HEK293T (cell line): ENCODE data around the gene METTL21C.

Experiments used
- CTCF ChIA-PET: fragments of 350-600 bp; formaldehyde crosslinking; extraction: SDS; loops from one replicate; lab custom pipeline; 2021; ENCODE audit warnings: antibody characterized with exemption, inconsistent platforms; lab: Yijun Ruan, JAX
- POLR2A ChIA-PET: fragments of 350-600 bp; formaldehyde crosslinking; extraction: SDS; loops from one replicate; lab custom pipeline; 2020; ENCODE audit warnings: antibody characterized with exemption, inconsistent platforms; lab: Yijun Ruan, JAX
- DNase-seq: peaks from one replicate; pipeline ENCODE4 v3.0.0; 2012; ENCODE audit warnings: mixed read lengths; ENCODE audit errors: extremely low spot score
- ARNT ChIP-seq: fragments of 450-650 bp; IDR thresholded peaks from 2 replicates; pipeline ENCODE4 v1.6.1; 2017; ENCODE audit warnings: mild to moderate bottlenecking
- BHLHE40 ChIP-seq: fragments of 450-650 bp; IDR thresholded peaks from 2 replicates; pipeline ENCODE4 v1.6.1; 2016; ENCODE audit warnings: mild to moderate bottlenecking, moderate library complexity, borderline replicate concordance
- CTBP1 ChIP-seq: fragments of 450-650 bp; IDR thresholded peaks from 2 replicates; pipeline ENCODE4 v1.6.1; 2016; ENCODE audit warnings: borderline replicate concordance
- ELF4 ChIP-seq: fragments of 450-650 bp; IDR thresholded peaks from 2 replicates; pipeline ENCODE4 v1.6.1; 2017; ENCODE audit warnings: antibody characterized with exemption
- FOXA1 ChIP-seq: fragments of 450-650 bp; IDR thresholded peaks from 2 replicates; pipeline ENCODE4 v1.6.1; 2016; ENCODE audit warnings: mild to moderate bottlenecking
- FOXK2 ChIP-seq: fragments of 450-650 bp; IDR thresholded peaks from 2 replicates; pipeline ENCODE4 v1.6.1; 2016; ENCODE audit warnings: mild to moderate bottlenecking
- FOXM1 ChIP-seq: fragments of 450-650 bp; IDR thresholded peaks from 2 replicates; pipeline ENCODE4 v1.6.1; 2017; ENCODE audit warnings: mild to moderate bottlenecking, borderline replicate concordance
- HDGF ChIP-seq: fragments of 450-650 bp; IDR thresholded peaks from 2 replicates; pipeline ENCODE4 v1.6.1; 2017; ENCODE audit warnings: antibody characterized with exemption, borderline replicate concordance
- L3MBTL2 ChIP-seq: fragments of 450-650 bp; conservative IDR thresholded peaks from 2 replicates; pipeline ENCODE4 v1.6.1; 2016; ENCODE audit warnings: mild to moderate bottlenecking
- LEF1 ChIP-seq: fragments of 450-650 bp; IDR thresholded peaks from 2 replicates; pipeline ENCODE4 v1.6.1; 2017; ENCODE audit warnings: mild to moderate bottlenecking, borderline replicate concordance
- NFRKB ChIP-seq: fragments of 450-650 bp; IDR thresholded peaks from 2 replicates; pipeline ENCODE4 v1.6.1; 2016; ENCODE audit warnings: mild to moderate bottlenecking, moderate library complexity
- PKNOX1 ChIP-seq: fragments of 450-650 bp; IDR thresholded peaks from 2 replicates; pipeline ENCODE4 v1.6.1; 2016
- SP1 ChIP-seq: fragments of 450-650 bp; IDR thresholded peaks from 2 replicates; pipeline ENCODE4 v1.6.1; 2017
- SUZ12 ChIP-seq: fragments of 450-650 bp; IDR thresholded peaks from 2 replicates; pipeline ENCODE4 v1.6.1; 2016; ENCODE audit warnings: mild to moderate bottlenecking
- TARDBP ChIP-seq: fragments of 450-650 bp; IDR thresholded peaks from 2 replicates; pipeline ENCODE4 v1.6.1; 2016
- ZNF384 ChIP-seq: fragments of 450-650 bp; IDR thresholded peaks from 2 replicates; pipeline ENCODE4 v1.6.1; 2016

The METTL21C gene

GRCh38 chr13:102687520-102687919, 7.3 kb downstream of the METTL21C start:
- CTCF ChIA-PET, result no interaction called here
- no peak for TF ChIP-seq LEF1
- no peak for TF ChIP-seq TARDBP
- no peak for TF ChIP-seq FOXK2
- no peak for TF ChIP-seq FOXA1
- TF ChIP-seq PKNOX1, result no peak
- no peak for TF ChIP-seq L3MBTL2
- TF ChIP-seq CTBP1, result no peak
- TF ChIP-seq SUZ12, result no peak
- no peak for TF ChIP-seq BHLHE40
- no peak for TF ChIP-seq NFRKB
- no peak for TF ChIP-seq SP1
- no peak for TF ChIP-seq ZNF384
- no peak for TF ChIP-seq FOXM1
- POLR2A ChIA-PET, result no interaction called here
- no peak for DNase-seq

GRCh38 chr13:102686024-102686423, 8.8 kb downstream of the METTL21C start:
- no peak for DNase-seq
- POLR2A ChIA-PET, result no interaction called here
- CTCF ChIA-PET, result no interaction called here
- TF ChIP-seq L3MBTL2 (no peak), BHLHE40 (no peak), ELF4 (no peak), ZNF384 (no peak), SUZ12 (no peak), FOXM1 (no peak), SP1 (no peak), FOXK2 (no peak), HDGF (no peak), TARDBP (no peak), NFRKB (no peak), FOXA1 (no peak), CTBP1 (no peak)

- no peak for TF ChIP-seq ELF4
- no peak for TF ChIP-seq FOXK2
- no peak for TF ChIP-seq FOXM1
- no peak for TF ChIP-seq FOXA1
- TF ChIP-seq SUZ12, result no peak
- no peak for TF ChIP-seq BHLHE40
- TF ChIP-seq TARDBP, result no peak
- TF ChIP-seq ARNT, result no peak
- CTCF ChIA-PET, result no interaction called here
- DNase-seq, result no peak
- POLR2A ChIA-PET, result no interaction called here
Observed at GRCh38 chr13:102683637-102684036, 11.2 kb downstream of the METTL21C start.

- TF ChIP-seq FOXM1 (no peak), FOXK2 (no peak), ZNF384 (no peak), TARDBP (no peak), PKNOX1 (no peak), SP1 (no peak), FOXA1 (no peak), LEF1 (no peak), BHLHE40 (no peak), CTBP1 (no peak), ELF4 (no peak), ARNT (no peak), HDGF (no peak), L3MBTL2 (no peak), SUZ12 (no peak)
- ChIA-PET POLR2A (interaction anchor here (2.1 kb wide), 1 partner anchor 87 kb away, joined by 5 read pairs; no protein-coding TSS in a partner anchor), CTCF (no interaction called here)
- DNase-seq, result no peak
Observed at GRCh38 chr13:102682727-102683126, 12.1 kb downstream of the METTL21C start.

- DNase-seq, result no peak
- CTCF ChIA-PET, result no interaction called here
- TF ChIP-seq TARDBP, result no peak
- no peak for TF ChIP-seq NFRKB
- no peak for TF ChIP-seq SP1
- TF ChIP-seq BHLHE40, result no peak
- no peak for TF ChIP-seq ELF4
- no peak for TF ChIP-seq CTBP1
- no peak for TF ChIP-seq FOXA1
- no peak for TF ChIP-seq SUZ12
- POLR2A ChIA-PET, result interaction anchor here (2.1 kb wide), 1 partner anchor 86 kb away, joined by 5 read pairs; no protein-coding TSS in a partner anchor
Observed at GRCh38 chr13:102682211-102682610, 12.6 kb downstream of the METTL21C start.

- ChIA-PET POLR2A (interaction anchor here (2.1 kb wide), 1 partner anchor 85 kb away, joined by 5 read pairs; no protein-coding TSS in a partner anchor), CTCF (no interaction called here)
Observed at GRCh38 chr13:102680842-102681740, 13.8 kb downstream of the METTL21C start.

More at GRCh38 chr13:102680842-102681740, 13.8 kb downstream of the METTL21C start:
- no peak for TF ChIP-seq ZNF384
- no peak for TF ChIP-seq TARDBP
- TF ChIP-seq HDGF, result no peak
- no peak for TF ChIP-seq FOXA1
- TF ChIP-seq BHLHE40, result no peak
- TF ChIP-seq SP1, result no peak
- no peak for TF ChIP-seq CTBP1
- no peak for TF ChIP-seq L3MBTL2
- no peak for TF ChIP-seq FOXM1
- TF ChIP-seq LEF1, result no peak
- TF ChIP-seq ARNT, result no peak
- DNase-seq, result no peak
